DOHH2 (cell line): ENCODE data around the gene UBE2K.

ENCODE experiments used
- CTCF ChIP-seq: fragments of 200-600 bp; sonication (generic); IDR thresholded peaks from one replicate; pipeline ENCODE4 v1.5.1; 2014; ENCODE audit warnings: antibody characterized with exemption, mild to moderate bottlenecking, low read depth, low read length; ENCODE audit not compliant: poor library complexity, severe bottlenecking
- EZH2phosphoT487 ChIP-seq: fragments of 200-600 bp; sonication (generic); IDR thresholded peaks from 2 replicates; pipeline ENCODE4 v1.6.1; 2017; ENCODE audit warnings: borderline replicate concordance, mild to moderate bottlenecking, antibody characterized with exemption, low read length, moderate library complexity, mixed read lengths

- no peak for TF ChIP-seq CTCF
- TF ChIP-seq EZH2phosphoT487 = no peak
These were observed 42.7 kb upstream of the UBE2K start for GRCh38 chr4:39655211-39655610.
